Right ventricle myocardium inferior (tissue), 1 donor: ENCODE results near the gene MRFAP1. TPM values are rescaled to one million over a fixed set of nuclear protein-coding genes. Genes with fewer than 3 reads are reported as not detected.
"Not testable (repeated sequence)": the region's sequence is repeated elsewhere in the genome, so short reads cannot be mapped to it uniquely, and the experiment has no call there.

Source experiments
- ATAC-seq: fragments of 200-7000 bp; cut with Tn5 transposase; one replicate; pipeline ENCODE4 v1.9.1; 2020; ENCODE audit warnings: mild to moderate bottlenecking, moderate library complexity
- DNase-seq: peaks from one replicate; pipeline ENCODE4 v3.0.0; 2021; ENCODE audit errors: missing footprints
- intact Hi-C: fragments of 100-400 bp; cut with DNase I; formaldehyde crosslinking; loops from one replicate; pipeline ENCODE4 v1.11.0; 2022
- total RNA-seq: library from RNA; stranded (reverse); fragmentation: NEBNext Ultra II Directional; extraction: Animal tissue kit (Norgen Biotek cat#: 25700); gene quantifications from one replicate; pipeline ENCODE4 v1.2.1, GENCODE V29; 2021
- donor health status: DM: no; HTN: yes; CAD: no; lungs with severe emphysema.

Gene MRFAP1
- total RNA-seq, 1 donor from 2014 or later, result 234 TPM

DNA sequence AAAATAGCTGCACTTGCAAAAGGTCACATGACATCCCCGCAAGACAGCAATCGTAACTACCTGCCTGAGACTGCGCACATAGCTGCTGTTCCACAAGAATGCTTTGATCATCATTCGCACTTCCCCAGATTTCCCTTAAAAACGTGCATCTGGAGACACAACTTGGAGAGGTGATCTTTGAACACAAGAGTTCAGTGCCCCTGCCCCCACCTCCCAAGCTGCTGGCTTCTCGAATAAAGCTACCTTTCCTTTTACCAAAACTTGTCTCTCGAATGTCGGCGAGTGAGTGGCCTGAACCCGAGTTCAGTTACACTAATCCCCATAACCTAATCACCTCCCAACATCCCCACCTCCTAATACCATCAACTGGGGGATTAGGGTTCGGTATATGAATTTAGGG, 14.4 kb upstream of the MRFAP1 start:
- no peak for ATAC-seq
- intact Hi-C loops, result no loop called here
- DNase-seq, result no peak

GRCh38 chr4:6627832-6628231, 12.7 kb upstream of the MRFAP1 start:
- intact Hi-C loops, result no loop called here
- ATAC-seq, result no peak
- no peak for DNase-seq

GRCh38 chr4:6628484-6628883, 12.0 kb upstream of the MRFAP1 start:
- DNase-seq, ATAC-seq, intact Hi-C loops: not testable (repeated sequence)

- ATAC-seq, result no peak
- DNase-seq, result no peak
- intact Hi-C loops, result no loop called here
These were observed 8.4 kb upstream of the MRFAP1 start for GRCh38 chr4:6632125-6632524.

GRCh38 chr4:6633091-6633906, 7.2 kb upstream of the MRFAP1 start:
- intact Hi-C loops, result no loop called here
- DNase-seq (no peak), ATAC-seq (no peak)

DNA sequence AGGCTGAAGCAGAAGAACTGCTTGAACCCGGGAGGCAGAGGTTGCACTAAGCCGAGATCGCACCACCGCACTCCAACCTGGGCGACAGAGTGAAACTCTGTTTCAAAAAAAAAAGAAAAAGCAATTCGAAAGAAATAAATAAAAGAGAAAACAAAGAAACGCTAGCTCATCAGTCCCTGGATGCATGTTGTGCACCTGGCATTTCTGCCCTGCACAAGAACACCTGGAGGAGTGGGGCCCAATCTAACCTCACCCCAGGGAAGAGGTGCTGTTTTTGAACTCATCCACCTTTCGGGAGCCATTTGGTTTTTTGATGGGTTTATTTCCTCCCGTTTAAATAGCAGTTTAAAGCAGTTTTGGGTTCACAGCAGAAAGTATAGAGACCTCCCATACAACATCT, 5.7 kb upstream of the MRFAP1 start:
- intact Hi-C loops, result no loop called here
- ATAC-seq (no peak), DNase-seq (no peak)

DNA sequence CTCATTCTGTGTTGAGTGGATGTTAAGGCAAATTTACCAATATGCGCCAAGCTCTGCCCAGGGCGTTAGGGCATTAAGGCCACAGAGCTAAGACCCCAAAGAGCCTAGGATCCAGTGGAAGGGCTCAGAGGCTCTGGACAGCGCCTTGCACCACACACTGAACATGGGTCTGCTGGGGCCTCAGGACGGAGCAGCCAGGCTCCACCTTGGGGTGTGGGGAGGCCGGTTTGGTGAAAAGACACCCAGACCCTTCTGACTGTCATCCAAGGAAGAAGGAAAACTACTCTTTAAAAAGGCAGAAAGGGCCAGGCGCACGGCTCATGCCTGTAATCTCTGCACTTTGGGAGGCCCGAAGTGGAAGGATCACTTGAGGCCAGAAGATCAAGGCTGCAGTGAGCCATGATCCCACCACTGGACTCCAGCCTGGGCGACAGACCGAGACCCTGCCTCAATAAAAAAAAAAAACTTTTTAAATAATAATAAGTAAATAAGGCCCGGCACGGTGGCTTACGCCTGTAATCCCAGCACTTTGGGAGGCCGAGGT, 1.3 kb upstream of the MRFAP1 start:
- ATAC-seq (no peak), DNase-seq (no peak)
- intact Hi-C loops, result no loop called here

DNA sequence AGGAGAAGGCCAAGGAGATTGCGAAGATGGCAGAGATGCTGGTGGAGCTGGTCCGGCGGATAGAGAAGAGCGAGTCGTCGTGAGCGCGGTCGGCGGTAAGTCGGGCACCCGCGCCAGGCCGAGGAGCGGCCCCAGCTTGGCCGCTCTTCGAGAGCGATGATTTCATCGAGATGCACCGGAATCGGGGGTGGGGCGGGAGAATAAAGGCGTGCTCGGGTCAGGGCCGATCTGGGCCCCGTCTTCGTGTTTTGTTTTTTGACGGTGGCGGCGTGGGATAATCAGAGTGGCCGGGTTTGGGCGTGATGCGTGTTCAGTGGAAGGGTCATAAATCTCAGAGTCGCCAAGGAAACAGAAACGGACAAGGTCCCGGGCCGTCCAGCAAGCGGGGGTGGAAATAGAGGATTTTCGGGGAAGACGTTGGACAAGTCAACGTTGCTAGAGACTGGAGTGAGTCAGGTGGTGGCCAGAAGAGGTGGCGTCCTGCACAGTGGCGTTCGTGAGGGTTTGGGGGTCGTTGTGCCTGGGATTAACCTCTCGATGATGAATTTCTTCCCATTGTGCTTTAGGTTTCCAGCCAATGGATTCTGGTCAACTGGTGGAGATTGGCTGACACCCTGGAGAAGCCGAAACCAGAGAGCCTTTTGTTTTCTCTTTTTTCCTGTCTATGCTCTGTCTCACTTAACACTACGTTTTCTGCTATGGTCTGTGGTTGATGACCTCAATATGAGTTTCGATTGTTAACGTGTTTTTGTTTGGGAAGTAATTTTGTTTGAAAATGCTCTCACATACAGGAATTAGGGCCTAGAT, 882 bp downstream of the MRFAP1 start:
- ATAC-seq (peak; percentile 51), DNase-seq (no peak)
- intact Hi-C loops, result loop anchor here (2.0 kb wide), 1 partner anchor 67 kb away; the partner anchor contains the start of gene MAN2B2

GRCh38 chr4:6641971-6642320, 1.5 kb downstream of the MRFAP1 start:
- DNase-seq (no peak), ATAC-seq (no peak)
- intact Hi-C loops, result loop anchor here (2.0 kb wide), 1 partner anchor 67 kb away; the partner anchor contains the start of gene MAN2B2

DNA sequence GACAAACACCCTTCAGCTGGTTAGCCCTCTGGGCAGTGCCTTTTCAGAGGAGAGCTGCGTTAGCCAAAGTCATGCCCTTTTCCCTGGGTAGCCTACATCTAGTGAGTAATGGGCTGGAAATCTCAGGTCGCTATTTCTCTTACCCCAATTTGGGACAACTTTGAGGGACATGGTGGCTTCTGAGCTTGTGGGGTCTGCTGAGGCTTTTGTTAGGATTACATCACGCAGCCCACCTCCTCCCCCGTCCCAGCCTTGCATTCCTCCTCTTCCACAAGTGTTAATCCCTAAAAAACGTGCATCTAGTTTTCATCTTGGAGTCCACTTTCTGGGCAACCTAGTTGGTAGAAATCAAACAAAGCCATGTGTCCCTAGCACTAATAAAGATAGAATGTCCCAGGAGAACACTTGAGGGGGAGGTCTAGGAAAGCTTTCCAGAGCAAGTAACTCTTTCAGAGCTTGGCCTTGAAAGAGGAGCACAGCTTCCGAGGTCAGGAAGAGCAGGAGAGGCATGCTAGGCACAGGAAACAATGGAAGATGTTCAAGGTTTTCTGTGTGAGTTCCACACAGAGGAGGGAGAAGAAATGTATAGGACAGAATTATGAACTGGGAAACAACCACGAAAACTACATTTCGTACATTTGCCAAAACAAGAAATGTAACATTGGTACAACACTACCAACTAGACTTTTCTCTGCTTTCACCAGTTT, 2.8 kb downstream of the MRFAP1 start:
- no peak for ATAC-seq
- intact Hi-C loops, result no loop called here
- no peak for DNase-seq

DNA sequence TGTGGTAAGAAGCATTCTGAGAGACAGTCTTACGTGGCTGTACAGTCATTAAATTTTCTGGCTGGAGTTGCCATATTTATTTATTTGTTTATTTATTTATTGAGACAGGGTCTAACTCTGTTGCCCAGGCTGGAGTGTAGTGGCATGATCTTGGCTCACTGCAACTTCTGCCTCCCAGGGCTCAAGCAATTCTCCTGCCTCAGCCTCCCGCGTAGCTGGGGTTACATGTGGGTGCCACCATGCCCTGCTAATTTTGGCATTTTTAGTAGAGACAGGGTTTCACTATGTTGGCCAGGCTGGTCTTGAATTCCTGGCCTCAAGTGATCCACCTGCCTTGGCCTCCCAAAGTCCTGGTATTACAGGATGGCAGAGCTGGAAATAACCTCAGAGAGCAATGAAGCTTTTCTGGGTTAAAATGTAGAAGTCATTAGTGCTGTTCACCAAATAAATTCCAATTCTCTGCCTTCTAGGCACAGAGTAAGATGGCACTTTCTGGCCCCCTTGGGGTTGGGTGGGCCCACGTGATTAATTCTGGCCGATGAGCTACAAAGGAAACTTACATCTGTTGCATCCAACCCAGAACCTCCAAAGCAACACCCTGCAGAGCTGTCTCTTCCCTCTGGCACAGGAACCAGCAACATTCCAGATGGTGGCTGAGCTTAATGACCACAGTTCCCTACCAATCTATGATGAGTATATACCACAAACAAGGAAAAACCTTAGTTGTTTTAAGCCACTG, 4.5 kb downstream of the MRFAP1 start:
- intact Hi-C loops, result no loop called here
- DNase-seq, result no peak

DNA sequence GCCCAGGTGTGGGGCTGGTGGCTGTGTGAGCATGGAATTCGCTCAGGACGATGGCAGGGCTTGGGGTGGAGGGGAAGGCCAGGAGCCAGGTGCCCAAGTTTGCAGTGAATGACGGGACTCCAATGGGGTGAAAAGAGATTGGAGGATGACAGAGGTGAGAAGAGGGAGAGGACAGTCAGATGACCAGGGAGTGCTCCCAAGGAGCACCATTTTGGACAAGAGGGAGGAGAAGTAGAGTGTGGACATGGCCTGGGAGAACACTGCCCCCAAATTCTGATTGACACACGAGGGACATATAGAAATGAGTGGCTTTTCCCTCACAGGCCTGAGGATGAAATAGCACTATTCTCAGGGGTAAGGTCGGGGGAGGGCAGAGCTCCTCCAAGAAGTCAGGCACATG, 6.7 kb downstream of the MRFAP1 start:
- DNase-seq (no peak), ATAC-seq (no peak)
- intact Hi-C loops, result no loop called here

More for the DNA sequence above, 4.5 kb downstream of the MRFAP1 start:
- no peak for ATAC-seq

DNA sequence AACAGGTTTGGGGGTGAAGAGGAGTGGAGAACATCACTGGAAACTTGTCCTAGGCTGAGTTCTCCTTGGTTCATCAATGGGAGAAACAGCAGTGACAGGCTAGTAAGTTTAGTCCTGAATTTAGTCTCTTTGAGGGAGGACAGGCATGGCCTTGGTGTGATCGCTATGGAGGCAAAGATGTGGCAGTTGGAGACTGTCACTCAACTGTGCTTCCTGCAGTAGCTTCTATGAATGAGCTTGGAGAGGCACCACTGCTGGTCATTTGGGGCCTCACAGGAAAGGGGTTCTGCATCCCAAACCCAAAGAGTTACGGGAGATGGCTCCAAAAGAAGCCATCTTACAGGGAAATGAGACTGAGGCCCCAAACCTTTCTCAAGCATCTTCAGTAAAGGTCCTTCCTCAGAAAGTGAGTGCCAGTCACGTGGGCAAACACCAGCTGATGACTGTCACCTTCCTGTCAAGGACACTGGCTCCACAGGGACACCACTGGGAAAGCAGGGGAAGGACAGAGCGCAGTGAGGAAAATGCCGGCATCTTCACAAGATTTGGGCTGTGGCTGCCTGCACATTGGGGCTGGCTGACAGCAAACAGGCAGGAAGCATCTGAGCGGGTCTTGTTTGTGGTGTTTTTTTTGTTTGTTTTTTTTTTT, 7.2 kb downstream of the MRFAP1 start:
- ATAC-seq, result peak; percentile 23
- DNase-seq, result no peak
- intact Hi-C loops, result no loop called here

GRCh38 chr4:6649216-6649615, 8.7 kb downstream of the MRFAP1 start:
- ATAC-seq (no peak), DNase-seq (no peak)
- intact Hi-C loops, result no loop called here

DNA sequence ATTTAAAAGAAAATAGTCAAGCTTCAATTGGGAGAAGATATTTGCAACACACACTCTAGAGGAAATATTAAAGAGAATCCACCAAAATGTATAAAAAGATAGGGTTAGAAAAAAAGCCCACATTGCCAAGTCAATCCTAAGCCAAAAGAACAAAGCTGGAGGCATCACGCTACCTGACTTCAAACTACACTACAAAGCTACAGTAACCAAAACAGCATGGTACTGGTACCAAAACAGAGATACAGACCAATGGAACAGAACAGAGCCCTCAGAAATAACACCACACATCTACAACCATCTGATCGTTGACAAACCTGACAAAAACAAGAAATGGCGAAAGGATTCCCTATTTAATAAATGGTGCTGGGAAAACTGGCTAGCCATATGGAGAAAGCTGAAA, 13.7 kb downstream of the MRFAP1 start:
- ATAC-seq, DNase-seq, intact Hi-C loops: not testable (repeated sequence)

DNA sequence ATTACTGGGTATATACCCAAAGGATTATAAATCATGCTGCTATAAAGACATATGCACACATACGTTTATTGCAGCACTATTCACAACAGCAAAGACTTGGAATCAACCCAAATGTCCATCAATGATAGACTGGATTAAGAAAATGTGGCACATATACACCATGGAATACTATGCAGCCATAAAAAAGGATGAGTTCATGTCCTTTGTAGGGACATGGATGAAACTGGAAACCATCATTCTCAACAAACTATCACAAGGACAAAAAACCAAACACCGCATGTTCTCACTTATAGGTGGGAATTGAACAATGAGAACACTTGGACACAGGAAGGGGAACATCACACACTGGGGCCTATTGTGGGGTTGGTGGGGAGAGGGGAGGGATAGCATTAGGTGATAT, 14.8 kb downstream of the MRFAP1 start:
- intact Hi-C loops, ATAC-seq, DNase-seq: not testable (repeated sequence)

GRCh38 chr4:6655924-6656323, 15.4 kb downstream of the MRFAP1 start:
- DNase-seq (no peak), ATAC-seq (no peak)
- intact Hi-C loops, result no loop called here
